DND-41 (cell line): Measurements from ENCODE around the gene SERINC2.

Experiments
- ATAC-seq: fragments of 200-7000 bp; cut with Tn5 transposase; 3 replicates; pipeline ENCODE4 v1.9.1; 2021; ENCODE audit warnings: low read depth; ENCODE audit not compliant: insufficient read depth
- DNase-seq: peaks from one replicate; pipeline ENCODE4 v3.0.0-alpha.2; 2020
- H2AFZ ChIP-seq: 2 replicates; pipeline ENCODE4 v1.6.0; 2012; ENCODE audit warnings: low read depth, low read length
- H3K27ac ChIP-seq: 2 replicates; pipeline ENCODE4 v1.5.1; 2012; ENCODE audit warnings: low read length, inconsistent platforms
- H3K27me3 ChIP-seq: fragments of 200-600 bp; sonication (generic); 2 replicates; pipeline ENCODE4 v1.6.0; 2012; ENCODE audit warnings: low read length, mild to moderate bottlenecking, inconsistent platforms; ENCODE audit not compliant: insufficient read depth, poor library complexity
- H3K36me3 ChIP-seq: 2 replicates; pipeline ENCODE4 v1.5.1; 2012; ENCODE audit warnings: low read length, inconsistent platforms; ENCODE audit not compliant: insufficient read depth
- H3K4me1 ChIP-seq: 2 replicates; pipeline ENCODE4 v1.5.1; 2012; ENCODE audit warnings: mild to moderate bottlenecking, low read length; ENCODE audit not compliant: insufficient read depth
- H3K4me2 ChIP-seq: 2 replicates; pipeline ENCODE4 v1.6.0; 2012; ENCODE audit warnings: mild to moderate bottlenecking, moderate library complexity, low read length, inconsistent platforms; ENCODE audit not compliant: insufficient read depth
- H3K4me3 ChIP-seq, 2 experiments: fragments of 200-600 bp in 1 of 2; shearing (Covaris generic) in 1 of 2; 2 replicates each; pipeline ENCODE4 v1.5.1; 2012 to 2016; ENCODE audit warnings: inconsistent platforms in 2 of 2, low read length in 2 of 2, mild to moderate bottlenecking in 2 of 2, low read depth in 1 of 2, moderate library complexity in 1 of 2
- H3K79me2 ChIP-seq: 2 replicates; pipeline ENCODE4 v1.6.0; 2012; ENCODE audit warnings: low read length, inconsistent platforms; ENCODE audit not compliant: insufficient read depth
- H3K9ac ChIP-seq: 2 replicates; pipeline ENCODE4 v1.6.0; 2012; ENCODE audit warnings: low read depth, mild to moderate bottlenecking, inconsistent platforms, low read length, moderate library complexity
- H3K9me3 ChIP-seq: 2 replicates; pipeline ENCODE4 v1.5.1; 2012; ENCODE audit warnings: low read length, moderate library complexity, mild to moderate bottlenecking, inconsistent platforms; ENCODE audit not compliant: insufficient read depth, severe bottlenecking
- H4K20me1 ChIP-seq: 2 replicates; pipeline ENCODE4 v1.6.0; 2012; ENCODE audit warnings: low read length; ENCODE audit not compliant: insufficient read depth
- CTCF ChIP-seq: IDR thresholded peaks from 2 replicates; pipeline ENCODE4 v1.5.1; 2012; ENCODE audit warnings: borderline replicate concordance, low read length, moderate library complexity, mild to moderate bottlenecking; ENCODE audit not compliant: poor library complexity, severe bottlenecking; ENCODE audit errors: extremely low read depth
- EZH2 ChIP-seq: IDR thresholded peaks from 3 replicates; pipeline ENCODE4 v1.6.1; 2012; ENCODE audit warnings: borderline replicate concordance, low read depth, mild to moderate bottlenecking, moderate library complexity, low read length, inconsistent platforms; ENCODE audit not compliant: severe bottlenecking

The SERINC2 gene

DNA sequence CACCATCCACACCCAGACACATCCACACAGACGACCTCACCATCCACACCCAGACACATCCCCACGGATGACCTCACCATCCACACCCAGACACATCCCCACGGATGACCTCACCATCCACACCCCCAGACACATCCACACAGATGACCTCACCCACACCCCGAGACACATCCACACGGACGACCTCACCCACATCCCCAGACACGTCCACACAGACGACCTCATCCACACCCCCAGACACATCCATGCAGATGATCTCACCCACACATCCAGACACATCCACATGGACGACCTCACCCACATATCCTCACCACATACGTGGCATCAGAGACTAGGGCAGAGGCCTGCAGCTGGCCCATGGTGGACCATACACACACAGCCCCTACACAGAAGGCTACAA lies 25.4 kb upstream of the SERINC2 start:
- no peak overlapping the region for H2AFZ ChIP-seq
- H3K27ac ChIP-seq, result no peak overlapping the region
- H3K36me3 ChIP-seq, result no peaks in the 10 kb centered on the region
- H3K9ac ChIP-seq, result no peak overlapping the region
- H3K79me2 ChIP-seq, result no peaks in the 10 kb centered on the region
- DNase-seq, result no peak
- H4K20me1 ChIP-seq, result no peaks in the 10 kb centered on the region
- no peaks in the 10 kb centered on the region for H3K27me3 ChIP-seq
- no peaks in the 10 kb centered on the region for H3K9me3 ChIP-seq
- ATAC-seq, result no peak
- no peak overlapping the region for H3K4me3 ChIP-seq
- no peaks in the 10 kb centered on the region for H3K4me1 ChIP-seq
- TF ChIP-seq EZH2, result no peak
- TF ChIP-seq CTCF, result no peak
- no peak overlapping the region for H3K4me2 ChIP-seq

GRCh38 chr1:31389616-31390015 lies 23.4 kb upstream of the SERINC2 start:
- Histone ChIP-seq H4K20me1 (no peaks in the 10 kb centered on the region), H3K27ac (no peak overlapping the region), H3K4me3 (no peak overlapping the region), H3K9me3 (no peaks in the 10 kb centered on the region), H3K4me1 (peaks cover 15% of the 10 kb centered on the region), H2AFZ (no peak overlapping the region), H3K27me3 (no peaks in the 10 kb centered on the region), H3K9ac (no peak overlapping the region), H3K4me2 (no peak overlapping the region), H3K36me3 (no peaks in the 10 kb centered on the region), H3K79me2 (no peaks in the 10 kb centered on the region)
- no peak for DNase-seq
- no peak for ATAC-seq
- TF ChIP-seq EZH2 (no peak), CTCF (no peak)

DNA sequence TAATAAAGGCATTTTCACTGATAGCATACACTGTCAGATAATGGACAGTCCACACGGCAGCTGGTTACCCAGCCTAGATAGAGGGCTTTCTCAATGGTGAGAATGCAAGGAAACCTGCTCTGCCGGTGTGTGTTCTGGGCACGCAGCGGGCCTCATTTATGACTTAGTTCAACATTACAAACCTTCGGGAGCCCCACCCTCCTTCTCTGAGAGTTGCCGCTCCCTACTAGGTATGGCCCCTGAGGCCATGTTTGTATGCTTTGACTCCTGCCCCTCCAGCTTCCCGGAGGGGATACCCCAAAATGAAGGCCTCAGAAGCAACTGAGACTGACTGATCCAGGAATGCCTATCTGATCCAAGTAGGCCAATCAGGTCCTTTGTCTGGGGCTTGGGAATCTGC lies 22.9 kb upstream of the SERINC2 start:
- Histone ChIP-seq H3K36me3 (no peaks in the 10 kb centered on the region), H3K4me2 (no peak overlapping the region), H3K4me3 (no peak overlapping the region), H2AFZ (no peak overlapping the region), H3K9ac (no peak overlapping the region), H3K9me3 (no peaks in the 10 kb centered on the region), H3K4me1 (peaks cover 19% of the 10 kb centered on the region), H3K27ac (no peak overlapping the region), H4K20me1 (no peaks in the 10 kb centered on the region), H3K27me3 (no peaks in the 10 kb centered on the region), H3K79me2 (no peaks in the 10 kb centered on the region)
- ATAC-seq (no peak), DNase-seq (no peak)
- TF ChIP-seq EZH2, result no peak
- no peak for TF ChIP-seq CTCF

DNA sequence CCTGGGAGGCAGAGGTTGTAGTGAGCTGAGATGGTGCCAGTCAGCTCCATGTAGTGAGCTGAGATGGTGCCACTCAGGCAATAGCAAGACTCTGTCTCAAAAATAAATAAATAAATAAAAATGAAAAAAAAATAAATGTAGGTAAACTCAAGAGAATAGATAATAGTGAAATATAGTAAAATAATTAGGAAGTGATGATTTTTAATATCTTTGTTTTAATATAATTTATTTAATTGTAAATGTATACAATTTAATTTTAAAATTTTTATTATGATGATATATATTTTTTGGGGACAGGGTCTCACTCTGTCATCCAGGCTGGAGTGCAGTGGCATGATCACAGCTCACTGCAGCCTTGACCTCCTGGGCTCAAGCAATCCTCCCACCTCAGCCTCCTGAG lies 19.6 kb upstream of the SERINC2 start:
- DNase-seq, result no peak
- Histone ChIP-seq H3K27me3 (no peaks in the 10 kb centered on the region), H2AFZ (no peak overlapping the region), H3K4me2 (peak overlapping the region; percentile 59; the same call in 1 of the 2 replicates), H3K79me2 (no peaks in the 10 kb centered on the region), H3K9me3 (no peaks in the 10 kb centered on the region), H3K27ac (no peak overlapping the region), H3K4me3 (0 out of 4 replicates have a peak overlapping the region, but pooled peaks of 1 of the 2 experiments have one; percentile 20), H3K4me1 (peaks cover 38% of the 10 kb centered on the region), H4K20me1 (no peaks in the 10 kb centered on the region), H3K36me3 (no peaks in the 10 kb centered on the region), H3K9ac (0 out of 2 replicates have a peak overlapping the region, but pooled peaks have one; percentile 55)
- TF ChIP-seq CTCF (no peak), EZH2 (no peak)
- ATAC-seq, result no peak
